GM23248 (cell line): ENCODE data around the gene GALNT10.

Source experiments
- EZH2 ChIP-seq: fragments of 200-600 bp; sonication (generic); IDR thresholded peaks from 2 replicates; pipeline ENCODE4 v1.6.1; 2018; ENCODE audit warnings: antibody characterized with exemption, mild to moderate bottlenecking; ENCODE audit not compliant: insufficient read depth, poor library complexity, severe bottlenecking
- EZH2phosphoT487 ChIP-seq: fragments of 200-600 bp; sonication (generic); IDR thresholded peaks from 2 replicates; pipeline ENCODE4 v1.6.1; 2018; ENCODE audit warnings: antibody characterized with exemption, moderate library complexity, mild to moderate bottlenecking, low read depth; ENCODE audit not compliant: insufficient read depth

- TF ChIP-seq EZH2 = no peak
- TF ChIP-seq EZH2phosphoT487 = no peak
Observed at GRCh38 chr5:154194345-154195329, 4.1 kb downstream of the GALNT10 start.
